ENCODE results near the gene EPB41L5.
"Not testable (repeated sequence)": the region's sequence is repeated elsewhere in the genome, so short reads cannot be mapped to it uniquely, and the experiment has no call there.

The EPB41L5 gene

DNA sequence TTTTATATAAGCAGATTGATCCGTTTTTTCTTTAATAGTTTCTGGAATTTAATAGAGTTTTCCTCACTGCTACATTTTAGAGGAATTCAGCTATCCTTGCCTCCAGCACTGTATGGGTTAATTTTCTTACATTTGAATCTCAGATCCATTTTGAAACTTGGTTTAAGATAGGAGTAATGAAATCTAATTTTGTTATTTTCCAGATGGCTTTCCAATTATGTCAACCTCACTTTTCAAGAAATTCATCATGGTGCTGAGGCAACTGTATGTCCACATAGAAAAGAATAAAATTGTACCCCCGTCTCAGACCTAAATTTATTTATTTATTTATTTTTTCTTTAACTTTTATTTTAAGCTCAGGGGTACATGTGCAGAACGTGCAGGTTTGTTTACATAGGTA lies 105.1 kb downstream of the EPB41L5 start:
- DNase-seq (ENCODE audit: low read depth), result no peak
- TF ChIP-seq, protein P1, sequence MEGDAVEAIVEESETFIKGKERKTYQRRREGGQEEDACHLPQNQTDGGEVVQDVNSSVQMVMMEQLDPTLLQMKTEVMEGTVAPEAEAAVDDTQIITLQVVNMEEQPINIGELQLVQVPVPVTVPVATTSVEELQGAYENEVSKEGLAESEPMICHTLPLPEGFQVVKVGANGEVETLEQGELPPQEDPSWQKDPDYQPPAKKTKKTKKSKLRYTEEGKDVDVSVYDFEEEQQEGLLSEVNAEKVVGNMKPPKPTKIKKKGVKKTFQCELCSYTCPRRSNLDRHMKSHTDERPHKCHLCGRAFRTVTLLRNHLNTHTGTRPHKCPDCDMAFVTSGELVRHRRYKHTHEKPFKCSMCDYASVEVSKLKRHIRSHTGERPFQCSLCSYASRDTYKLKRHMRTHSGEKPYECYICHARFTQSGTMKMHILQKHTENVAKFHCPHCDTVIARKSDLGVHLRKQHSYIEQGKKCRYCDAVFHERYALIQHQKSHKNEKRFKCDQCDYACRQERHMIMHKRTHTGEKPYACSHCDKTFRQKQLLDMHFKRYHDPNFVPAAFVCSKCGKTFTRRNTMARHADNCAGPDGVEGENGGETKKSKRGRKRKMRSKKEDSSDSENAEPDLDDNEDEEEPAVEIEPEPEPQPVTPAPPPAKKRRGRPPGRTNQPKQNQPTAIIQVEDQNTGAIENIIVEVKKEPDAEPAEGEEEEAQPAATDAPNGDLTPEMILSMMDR (IDR thresholded peaks at IDR 0.05; ENCODE audit: control insufficient read depth, insufficient read depth, low read depth, low read length, missing control alignments), result no peak
- H3K4me3 ChIP-seq (ENCODE audit: control insufficient read depth, low read depth, low read length), result no peak overlapping the region

DNA sequence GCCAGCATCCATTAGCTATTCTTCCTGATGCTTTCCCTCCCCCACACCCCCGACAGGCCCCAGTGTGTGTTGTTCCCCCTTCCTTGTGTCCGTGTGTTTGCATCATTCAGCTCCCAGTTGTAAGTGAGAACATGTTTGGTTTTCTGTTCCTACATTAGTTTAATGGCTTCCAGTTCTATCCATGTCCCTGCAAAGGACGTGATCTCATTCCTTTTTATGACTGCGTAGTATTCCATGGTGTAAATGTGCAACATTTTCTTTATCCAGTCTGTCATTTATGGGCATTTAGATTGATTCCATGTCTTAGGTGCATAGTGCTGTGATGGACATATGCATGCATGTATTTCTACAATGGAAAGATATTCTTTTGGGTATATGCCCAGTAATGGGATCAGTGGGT lies 105.6 kb downstream of the EPB41L5 start:
- no peak overlapping the region for H3K4me3 ChIP-seq (ENCODE audit: control insufficient read depth, low read depth, low read length)
- TF ChIP-seq, protein P1 (IDR thresholded peaks at IDR 0.05; ENCODE audit: control insufficient read depth, insufficient read depth, low read depth, low read length, missing control alignments), result no peak
- no peak for DNase-seq (ENCODE audit: low read depth)

DNA sequence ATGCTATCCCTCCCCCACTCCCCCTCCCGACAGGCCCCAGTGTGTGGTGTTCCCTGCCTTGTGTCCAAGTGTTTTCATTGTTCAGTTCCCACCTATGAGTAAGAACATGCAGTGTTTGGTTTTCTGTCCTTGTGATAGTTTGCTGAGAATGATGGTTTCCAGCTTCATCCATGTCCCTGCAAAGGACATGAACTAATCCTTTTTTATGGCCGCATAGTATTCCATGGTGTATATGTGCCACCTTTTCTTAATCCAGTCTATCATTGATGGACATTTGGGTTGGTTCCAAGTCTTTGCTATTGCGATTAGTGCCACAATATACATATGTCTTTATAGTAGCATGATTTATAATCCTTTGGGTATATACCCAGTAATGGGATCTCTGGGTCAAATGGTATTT lies 108.5 kb downstream of the EPB41L5 start:
- not testable (repeated sequence) for H3K4me3 ChIP-seq (ENCODE audit: control insufficient read depth, low read depth, low read length); DNase-seq (ENCODE audit: low read depth)

DNA sequence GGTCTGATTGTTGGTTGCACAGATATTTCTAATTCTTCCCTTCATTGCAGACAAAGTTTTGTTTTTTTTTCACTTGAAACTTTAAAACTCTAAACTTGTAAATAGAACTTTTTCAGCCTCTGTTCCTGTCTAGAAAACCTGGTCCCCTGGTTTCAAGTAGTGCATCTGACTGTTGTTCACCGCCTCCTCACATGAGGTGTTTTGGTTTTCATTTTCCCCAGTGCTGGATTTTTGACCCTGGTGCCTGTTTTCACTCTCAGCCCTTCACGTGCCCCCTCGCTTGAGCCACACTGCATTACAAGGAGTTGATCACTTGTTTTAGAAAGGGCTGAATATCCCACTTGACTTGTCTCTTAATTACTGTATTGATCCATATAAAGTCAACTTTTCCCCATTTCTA lies 110.2 kb downstream of the EPB41L5 start:
- TF ChIP-seq, protein P1 (IDR thresholded peaks at IDR 0.05; ENCODE audit: control insufficient read depth, insufficient read depth, low read depth, low read length, missing control alignments), result no peak
- no peak overlapping the region for H3K4me3 ChIP-seq (ENCODE audit: control insufficient read depth, low read depth, low read length)
- no peak for DNase-seq (ENCODE audit: low read depth)

DNA sequence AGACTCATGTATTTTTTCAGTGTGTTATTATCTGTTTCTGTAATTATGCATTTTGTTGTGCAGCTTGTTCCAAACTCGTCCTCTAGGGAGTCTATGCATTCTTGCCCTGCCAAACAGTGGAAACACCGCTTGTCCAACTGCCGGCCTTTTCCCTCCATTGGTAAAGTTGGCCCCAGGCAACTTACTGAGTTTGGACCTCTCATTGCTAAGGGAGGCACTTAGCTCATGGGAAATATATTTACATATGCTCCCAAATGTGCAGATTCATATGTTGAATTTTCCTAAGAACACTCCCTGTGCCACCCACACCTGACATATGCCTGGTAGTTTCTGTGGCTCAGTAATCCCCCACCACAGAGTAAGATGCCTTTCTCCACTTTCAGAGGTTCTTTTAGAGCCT lies 112.3 kb downstream of the EPB41L5 start:
- TF ChIP-seq, protein P1 (IDR thresholded peaks at IDR 0.05; ENCODE audit: control insufficient read depth, insufficient read depth, low read depth, low read length, missing control alignments), result no peak
- H3K4me3 ChIP-seq (ENCODE audit: control insufficient read depth, low read depth, low read length), result no peak overlapping the region
- DNase-seq (ENCODE audit: low read depth), result no peak

DNA sequence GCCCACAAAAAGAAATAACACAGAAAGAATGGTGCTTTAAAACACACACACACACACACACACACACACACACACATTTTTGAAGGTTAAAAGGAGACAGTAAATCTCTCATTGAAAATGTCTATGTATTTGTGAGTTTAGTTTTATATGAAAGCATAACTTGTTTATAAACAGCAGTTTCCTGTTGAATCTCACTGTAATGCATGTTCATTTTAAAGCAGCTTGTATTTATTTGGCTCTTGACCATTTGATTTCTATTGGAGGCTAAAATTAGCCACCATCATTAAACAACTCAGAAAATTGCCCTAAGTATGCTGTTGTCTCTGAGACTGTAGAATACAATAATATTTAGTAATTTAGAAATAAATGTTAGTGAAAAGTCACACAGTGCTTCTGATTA lies 115.3 kb downstream of the EPB41L5 start:
- TF ChIP-seq, protein P1 (IDR thresholded peaks at IDR 0.05; ENCODE audit: control insufficient read depth, insufficient read depth, low read depth, low read length, missing control alignments), result no peak
- no peak for DNase-seq (ENCODE audit: low read depth)
- H3K4me3 ChIP-seq (ENCODE audit: control insufficient read depth, low read depth, low read length), result no peak overlapping the region

DNA sequence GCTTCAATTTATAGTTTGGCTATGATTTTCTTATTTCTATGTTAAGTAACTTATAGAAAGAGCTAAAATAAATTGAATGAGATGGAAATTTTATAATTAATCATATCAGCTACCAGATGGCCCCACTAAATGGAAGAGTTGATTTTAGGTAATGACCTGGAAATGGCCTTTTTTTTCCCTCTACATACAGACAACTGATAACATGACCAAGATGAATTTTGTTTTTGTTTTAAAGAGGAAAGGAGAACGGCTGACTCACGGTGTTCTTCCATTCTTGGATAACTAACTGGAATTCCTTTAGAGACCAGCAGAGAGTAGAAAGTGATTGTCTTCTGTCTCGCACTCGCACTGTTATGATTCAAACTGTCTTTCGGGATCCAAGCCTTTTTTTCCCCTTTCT lies 119.3 kb downstream of the EPB41L5 start:
- H3K4me3 ChIP-seq (ENCODE audit: control insufficient read depth, low read depth, low read length), result no peak overlapping the region
- TF ChIP-seq, protein P1 (IDR thresholded peaks at IDR 0.05; ENCODE audit: control insufficient read depth, insufficient read depth, low read depth, low read length, missing control alignments), result no peak
- DNase-seq (ENCODE audit: low read depth), result no peak
